ENCODE measurements around the gene GTF2F1.

GTF2F1 gene

GRCh38 chr19:6427131-6427530 lies 34.2 kb upstream of the GTF2F1 start:
- H3K27ac ChIP-seq (ENCODE audit: low read length): no peak overlapping the region
- H3K4me3 ChIP-seq (ENCODE audit: low read length): no peak overlapping the region
- H3K9me2 ChIP-seq (replicated peaks; ENCODE audit: insufficient read depth, low read length): no peaks in the 10 kb centered on the region
- peaks cover 20% of the 10 kb centered on the region for H3K79me2 ChIP-seq (ENCODE audit: low read length)
- no peak overlapping the region for H3K9ac ChIP-seq (ENCODE audit: low read length)
- 0 out of 2 replicates have a peak, but pooled peaks cover 7% of the 10 kb centered on the region for H3K36me3 ChIP-seq (replicated peaks; ENCODE audit: insufficient read depth, low read length)
- no peaks in the 10 kb centered on the region for H3K9me3 ChIP-seq (replicated peaks; ENCODE audit: insufficient read depth, low read length)
- no peak overlapping the region for H2AFZ ChIP-seq (ENCODE audit: low read length)
- H3K4me1 ChIP-seq (ENCODE audit: low read length): peaks cover 10% of the 10 kb centered on the region
- no peaks in the 10 kb centered on the region for H3F3A ChIP-seq (ENCODE audit: insufficient read depth, low read length)
- DNase-seq: no peak
- peaks cover 13% of the 10 kb centered on the region; the same call in 1 of the 2 replicates for H3K27me3 ChIP-seq (replicated peaks; ENCODE audit: insufficient read depth, low read length)
- no peak for TF ChIP-seq EZH2phosphoT487 (IDR thresholded peaks at IDR 0.05; ENCODE audit: low read length)
- TF ChIP-seq EZH2 (optimal IDR thresholded peaks at IDR 0.05; ENCODE audit: low read depth, low read length): no peak
- TF ChIP-seq, protein P1, sequence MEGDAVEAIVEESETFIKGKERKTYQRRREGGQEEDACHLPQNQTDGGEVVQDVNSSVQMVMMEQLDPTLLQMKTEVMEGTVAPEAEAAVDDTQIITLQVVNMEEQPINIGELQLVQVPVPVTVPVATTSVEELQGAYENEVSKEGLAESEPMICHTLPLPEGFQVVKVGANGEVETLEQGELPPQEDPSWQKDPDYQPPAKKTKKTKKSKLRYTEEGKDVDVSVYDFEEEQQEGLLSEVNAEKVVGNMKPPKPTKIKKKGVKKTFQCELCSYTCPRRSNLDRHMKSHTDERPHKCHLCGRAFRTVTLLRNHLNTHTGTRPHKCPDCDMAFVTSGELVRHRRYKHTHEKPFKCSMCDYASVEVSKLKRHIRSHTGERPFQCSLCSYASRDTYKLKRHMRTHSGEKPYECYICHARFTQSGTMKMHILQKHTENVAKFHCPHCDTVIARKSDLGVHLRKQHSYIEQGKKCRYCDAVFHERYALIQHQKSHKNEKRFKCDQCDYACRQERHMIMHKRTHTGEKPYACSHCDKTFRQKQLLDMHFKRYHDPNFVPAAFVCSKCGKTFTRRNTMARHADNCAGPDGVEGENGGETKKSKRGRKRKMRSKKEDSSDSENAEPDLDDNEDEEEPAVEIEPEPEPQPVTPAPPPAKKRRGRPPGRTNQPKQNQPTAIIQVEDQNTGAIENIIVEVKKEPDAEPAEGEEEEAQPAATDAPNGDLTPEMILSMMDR (IDR thresholded peaks at IDR 0.05; ENCODE audit: low read length): no peak
- H4K20me1 ChIP-seq (ENCODE audit: insufficient read depth, low read length): peaks cover 19% of the 10 kb centered on the region
- H3K4me2 ChIP-seq (ENCODE audit: low read depth, low read length): no peak overlapping the region

GRCh38 chr19:6425732-6426620 lies 33.0 kb upstream of the GTF2F1 start:
- Histone ChIP-seq H3K36me3 (replicated peaks; ENCODE audit: insufficient read depth, low read length) (0 out of 2 replicates have a peak, but pooled peaks cover 9% of the 10 kb centered on the region), H3F3A (ENCODE audit: insufficient read depth, low read length) (no peaks in the 10 kb centered on the region), H3K27ac (ENCODE audit: low read length) (peak overlapping the region; percentile 14; the same call in 1 of the 2 replicates), H3K9ac (ENCODE audit: low read length) (peak overlapping the region; percentile 2; the same call in 1 of the 2 replicates), H3K79me2 (ENCODE audit: low read length) (peaks cover 32% of the 10 kb centered on the region), H3K4me2 (ENCODE audit: low read depth, low read length) (peak overlapping the region; percentile 48), H3K9me2 (replicated peaks; ENCODE audit: insufficient read depth, low read length) (no peaks in the 10 kb centered on the region), H4K20me1 (ENCODE audit: insufficient read depth, low read length) (peaks cover 30% of the 10 kb centered on the region), H3K4me1 (ENCODE audit: low read length) (peaks cover 10% of the 10 kb centered on the region), H2AFZ (ENCODE audit: low read length) (peak overlapping the region; percentile 73), H3K27me3 (replicated peaks; ENCODE audit: insufficient read depth, low read length) (peaks cover 7% of the 10 kb centered on the region; the same call in 1 of the 2 replicates), H3K9me3 (replicated peaks; ENCODE audit: insufficient read depth, low read length) (no peaks in the 10 kb centered on the region), H3K4me3 (ENCODE audit: low read length) (peak overlapping the region; percentile 31; the same call in 1 of the 2 replicates)
- DNase-seq: no peak
- TF ChIP-seq, protein P1 (IDR thresholded peaks at IDR 0.05; ENCODE audit: low read length): peak; percentile 12; the same call in 1 of the 2 replicates
- TF ChIP-seq EZH2 (optimal IDR thresholded peaks at IDR 0.05; ENCODE audit: low read depth, low read length): no peak

GRCh38 chr19:6424939-6425731 lies 32.2 kb upstream of the GTF2F1 start:
- H3K9me2 ChIP-seq (replicated peaks; ENCODE audit: insufficient read depth, low read length): no peaks in the 10 kb centered on the region
- H3F3A ChIP-seq (ENCODE audit: insufficient read depth, low read length): no peaks in the 10 kb centered on the region
- peaks cover 40% of the 10 kb centered on the region for H3K79me2 ChIP-seq (ENCODE audit: low read length)
- peaks cover 7% of the 10 kb centered on the region; the same call in 1 of the 2 replicates for H3K27me3 ChIP-seq (replicated peaks; ENCODE audit: insufficient read depth, low read length)
- H3K4me2 ChIP-seq (ENCODE audit: low read depth, low read length): peak overlapping the region; percentile 48
- peak overlapping the region; percentile 14; the same call in 1 of the 2 replicates for H3K27ac ChIP-seq (ENCODE audit: low read length)
- peak overlapping the region; percentile 2; the same call in 1 of the 2 replicates for H3K9ac ChIP-seq (ENCODE audit: low read length)
- H2AFZ ChIP-seq (ENCODE audit: low read length): peak overlapping the region; percentile 73
- H3K9me3 ChIP-seq (replicated peaks; ENCODE audit: insufficient read depth, low read length): no peaks in the 10 kb centered on the region
- DNase-seq: peak; percentile 100
- peaks cover 10% of the 10 kb centered on the region for H3K4me1 ChIP-seq (ENCODE audit: low read length)
- TF ChIP-seq, protein P1 (IDR thresholded peaks at IDR 0.05; ENCODE audit: low read length): no peak
- TF ChIP-seq EZH2phosphoT487 (IDR thresholded peaks at IDR 0.05; ENCODE audit: low read length) (no peak), EZH2 (optimal IDR thresholded peaks at IDR 0.05; ENCODE audit: low read depth, low read length) (no peak)
- H3K36me3 ChIP-seq (replicated peaks; ENCODE audit: insufficient read depth, low read length): peaks cover 17% of the 10 kb centered on the region
- peaks cover 37% of the 10 kb centered on the region for H4K20me1 ChIP-seq (ENCODE audit: insufficient read depth, low read length)
- H3K4me3 ChIP-seq (ENCODE audit: low read length): peak overlapping the region; percentile 31; the same call in 1 of the 2 replicates
